IPS DF 4.7 (cell line): ENCODE results near the gene RNU2-1.
"Not testable (repeated sequence)": the region's sequence is repeated elsewhere in the genome, so short reads cannot be mapped to it uniquely, and the experiment has no call there.

Experiments
- DNase-seq: peaks from one replicate; pipeline ENCODE4 v3.0.0-alpha.2; 2013; ENCODE audit warnings: low spot score; ENCODE audit errors: extremely low read depth

The RNU2-1 gene

GRCh38 chr17:43216762-43217613 lies 16.8 kb downstream of the RNU2-1 start:
- no peak for DNase-seq

DNA sequence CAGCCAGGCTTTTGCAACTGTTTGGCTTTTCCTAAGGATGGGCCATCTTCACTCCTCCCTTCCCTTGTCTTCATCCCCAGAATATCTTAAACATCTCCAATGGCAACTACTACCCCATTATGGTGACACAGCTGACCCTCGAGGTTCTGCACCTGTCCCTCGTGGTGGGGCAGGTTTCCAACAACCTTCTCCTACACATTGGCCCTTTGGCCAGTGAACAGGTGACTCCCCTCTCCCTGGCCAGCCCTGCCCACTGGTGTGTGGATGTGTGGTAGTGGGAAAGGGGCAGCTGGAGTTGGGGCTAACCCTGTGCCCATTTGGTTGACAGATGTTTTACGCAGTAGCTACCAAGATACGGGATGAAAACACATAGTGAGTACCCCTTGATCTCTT lies 17.4 kb downstream of the RNU2-1 start:
- no peak for DNase-seq

DNA sequence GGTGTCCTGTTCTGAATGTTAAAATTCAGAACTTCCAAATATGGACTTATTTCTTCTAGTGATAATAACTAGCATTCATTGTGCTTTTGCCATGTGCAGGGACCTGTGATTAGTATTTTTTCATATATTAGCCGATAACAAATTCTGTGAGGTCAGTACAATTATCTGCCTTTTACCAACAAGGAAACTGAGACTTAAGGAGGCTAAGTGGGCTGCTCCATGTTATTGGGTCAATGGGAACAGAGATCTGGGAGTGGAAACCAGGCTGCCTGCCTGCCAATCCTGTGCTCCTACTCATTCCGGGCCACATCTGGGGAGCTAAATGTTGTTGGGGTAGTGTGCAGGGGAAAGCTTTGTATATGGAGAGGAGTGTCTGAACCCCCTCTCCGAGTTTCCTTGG lies 18.4 kb downstream of the RNU2-1 start:
- no peak for DNase-seq

- DNase-seq = no peak
Measured at GRCh38 chr17:43213545-43213944, 20.2 kb downstream of the RNU2-1 start.

GRCh38 chr17:43212641-43213490 lies 20.9 kb downstream of the RNU2-1 start:
- no peak for DNase-seq

- DNase-seq = no peak
Measured at GRCh38 chr17:43211480-43212402, 22.0 kb downstream of the RNU2-1 start, which contains the start of gene TMEM106A. Gene TMEM106A, plus strand, starts transcription at chr17:43211875. Its CDS starts 1,167 bp downstream, at chr17:43213042.

GRCh38 chr17:43211123-43211479 lies 22.7 kb downstream of the RNU2-1 start:
- no peak for DNase-seq

DNA sequence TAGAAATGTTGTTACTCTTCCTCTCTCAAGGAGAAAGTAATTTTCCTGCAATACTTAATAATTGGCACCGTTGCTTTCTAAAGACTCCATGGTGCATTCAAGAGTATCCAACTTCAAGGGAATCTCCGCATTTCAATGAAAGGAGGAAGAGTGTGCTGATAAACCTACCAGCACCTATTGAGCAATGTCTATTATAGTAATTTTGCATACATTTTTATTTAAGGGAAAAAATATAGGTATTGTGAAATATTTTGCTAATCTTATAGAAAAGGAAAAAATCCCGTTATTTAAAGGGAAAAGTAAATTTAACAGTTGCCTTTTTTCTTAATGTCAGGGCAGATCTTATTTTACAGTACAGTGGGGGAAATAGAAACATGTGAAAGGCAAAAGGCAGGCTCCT lies 23.2 kb downstream of the RNU2-1 start:
- DNase-seq = no peak

DNA sequence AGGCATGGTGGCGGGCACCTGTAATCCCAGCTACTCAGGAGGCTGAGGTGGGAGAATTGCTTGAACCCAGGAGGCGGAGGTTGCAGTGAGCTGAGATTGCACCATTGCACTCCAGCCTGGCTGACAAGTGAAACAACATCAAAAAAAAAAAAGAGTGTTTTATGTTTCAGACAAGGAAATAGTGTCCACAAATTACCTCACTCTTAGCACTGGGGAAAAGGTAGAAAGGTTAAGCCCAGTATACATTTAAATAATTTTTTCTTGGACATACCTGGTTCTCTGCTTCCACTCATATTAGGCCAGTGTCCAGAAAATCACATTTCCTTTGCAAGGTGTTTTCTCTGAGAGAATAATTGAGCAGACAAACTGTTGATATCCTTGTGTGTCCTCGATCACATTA lies 30.8 kb downstream of the RNU2-1 start:
- DNase-seq = not testable (repeated sequence)

DNA sequence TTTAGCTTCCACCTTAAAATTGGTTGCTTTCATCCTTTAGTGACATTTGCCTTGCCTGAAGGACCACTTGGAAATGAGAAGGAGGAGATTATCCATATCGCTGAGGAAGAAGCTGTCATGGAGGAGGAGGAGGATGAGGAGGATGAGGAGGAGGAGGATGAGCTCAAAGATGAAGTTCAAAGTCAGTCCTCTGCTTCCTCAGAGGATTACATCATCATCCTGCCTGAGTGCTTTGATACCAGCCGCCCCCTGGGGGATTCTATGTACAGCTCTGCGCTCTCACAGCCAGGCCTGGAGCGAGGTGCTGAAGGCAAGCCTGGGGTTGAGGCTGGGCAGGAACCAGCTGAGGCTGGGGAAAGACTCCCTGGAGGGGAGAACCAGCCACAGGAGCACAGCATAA lies 33.6 kb downstream of the RNU2-1 start:
- DNase-seq = no peak

- DNase-seq = no peak
Measured at GRCh38 chr17:43199633-43200032, 34.1 kb downstream of the RNU2-1 start.

DNA sequence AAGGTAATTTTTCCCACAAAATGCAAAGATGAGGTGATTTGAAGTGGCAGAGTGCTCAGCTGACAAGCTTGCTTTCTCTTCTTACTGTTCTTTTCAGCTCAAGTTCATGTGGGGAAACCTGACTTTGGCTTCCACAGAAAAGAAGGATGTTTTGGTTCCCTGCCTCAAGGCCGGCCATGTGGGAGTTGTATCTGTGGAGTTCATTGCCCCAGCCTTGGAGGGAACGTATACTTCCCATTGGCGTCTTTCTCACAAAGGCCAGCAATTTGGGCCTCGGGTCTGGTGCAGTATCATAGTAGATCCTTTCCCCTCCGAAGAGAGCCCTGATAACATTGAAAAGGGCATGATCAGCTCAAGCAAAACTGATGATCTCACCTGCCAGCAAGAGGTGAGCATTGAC lies 40.5 kb downstream of the RNU2-1 start:
- DNase-seq = no peak

DNA sequence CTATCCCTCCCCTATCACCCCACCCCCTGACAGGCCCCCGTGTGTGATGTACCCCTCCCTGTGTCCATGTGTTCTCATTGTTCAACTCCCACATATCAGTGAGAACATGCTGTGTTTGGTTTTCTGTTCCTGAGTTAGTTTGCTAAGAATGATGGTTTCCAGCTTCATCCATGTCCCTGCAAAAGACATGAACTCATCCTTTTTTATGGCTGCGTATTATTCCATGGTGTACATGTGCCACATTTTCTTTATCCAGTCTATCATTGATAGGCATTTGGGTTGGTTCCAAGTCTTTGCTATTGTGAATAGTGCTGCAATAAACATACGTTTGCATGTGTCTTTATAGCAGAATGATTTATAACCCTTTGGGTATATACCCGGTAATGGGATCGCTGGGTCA lies 47.1 kb downstream of the RNU2-1 start:
- not testable (repeated sequence) for DNase-seq

DNA sequence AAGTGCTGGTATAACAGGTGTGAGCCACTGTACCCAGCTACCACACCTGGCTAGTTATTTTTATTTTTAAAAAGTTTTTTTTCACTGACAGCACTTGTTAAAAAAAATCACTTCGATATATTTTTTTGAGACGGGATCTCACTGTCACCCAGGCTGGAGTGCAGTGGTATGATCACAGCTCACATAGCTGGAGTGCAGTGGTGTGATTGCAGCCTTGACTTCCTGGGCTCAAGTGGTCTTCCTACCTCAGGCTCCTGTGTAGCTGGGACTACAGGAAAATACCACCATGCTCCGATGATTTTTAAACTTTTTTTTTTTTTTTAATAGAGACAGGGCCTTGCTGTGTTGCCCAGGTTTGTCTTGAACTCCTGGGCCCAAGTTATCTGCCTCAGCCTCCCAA lies 49.9 kb downstream of the RNU2-1 start:
- DNase-seq = no peak
